Tibial artery (tissue), 4 donors: Measurements from ENCODE around the gene CD247.

Experiments used
- DNase-seq, 2 donors: peaks; one replicate each; pipeline ENCODE4 v3.0.0-alpha.2; 2019
- H3K27ac ChIP-seq, 2 donors: fragments of 200-600 bp; sonication (generic) in 1 of 2; 1 replicate in 1 of 2; 2 replicates in 1 of 2; pipeline ENCODE4 v1.5.1; 2018 to 2019; ENCODE audit warnings: mild to moderate bottlenecking in 1 of 2
- H3K27me3 ChIP-seq, 2 donors: fragments of 200-600 bp; sonication (generic) in 1 of 2; one replicate each; pipeline versions ENCODE4 v1.5.1 to v1.6.0; 2016 to 2019
- H3K36me3 ChIP-seq, 3 donors: fragments of 200-600 bp; sonication (generic) in 2 of 3; one replicate each; pipeline ENCODE4 v1.5.1; 2016 to 2019; ENCODE audit warnings: mild to moderate bottlenecking in 2 of 3
- H3K4me1 ChIP-seq, 4 donors: fragments of 200-600 bp; sonication (generic) in 2 of 4; 1 replicate in 3 of 4; 2 replicates in 1 of 4; pipeline ENCODE4 v1.5.1; 2016 to 2019
- H3K4me3 ChIP-seq, 2 donors: fragments of 200-600 bp; sonication (generic) in 1 of 2; 1 replicate in 1 of 2; 2 replicates in 1 of 2; pipeline ENCODE4 v1.5.1; 2018 to 2019; ENCODE audit warnings: mild to moderate bottlenecking in 2 of 2
- H3K9me3 ChIP-seq, 3 donors: fragments of 200-600 bp; sonication (generic) in 1 of 3; one replicate each; pipeline ENCODE4 v1.5.1; 2016 to 2019
- intact Hi-C: fragments of 100-400 bp; cut with DNase I; formaldehyde crosslinking; loops from one replicate; pipeline ENCODE4 v1.15.0; 2023; ENCODE audit warnings: low total_unique reads
- TF ChIP-seq, protein P1 (sequence below), 2 experiments: fragments of 200-600 bp in 1 of 2; fragments of 450-650 bp in 1 of 2; IDR thresholded peaks; one replicate each; pipeline ENCODE4 v1.5.1; 2017 to 2019; ENCODE audit warnings: antibody characterized with exemption in 2 of 2, mild to moderate bottlenecking in 1 of 2, moderate library complexity in 1 of 2

Gene CD247

DNA sequence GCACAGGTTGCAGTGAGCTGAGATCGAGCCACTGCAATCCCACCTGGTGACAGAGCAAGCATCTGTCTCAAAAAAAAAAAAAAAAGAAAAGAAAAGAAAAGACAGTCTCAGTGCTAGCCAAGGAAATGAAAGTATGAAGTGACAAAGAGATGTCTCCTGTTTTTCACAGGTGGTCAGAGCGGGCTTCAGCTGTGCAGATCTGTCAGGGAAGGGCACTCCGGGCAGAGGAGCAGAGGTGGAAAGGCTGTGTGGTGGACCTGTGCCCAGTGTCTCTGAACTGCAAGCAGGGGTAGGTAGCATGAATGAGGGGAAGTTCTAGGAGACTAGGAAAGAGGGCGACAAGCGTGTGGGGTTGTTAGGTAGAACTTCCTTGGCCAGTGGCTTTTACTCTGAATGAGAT lies 67.5 kb downstream of the CD247 start:
- H3K27me3 ChIP-seq: no peaks in the 10 kb centered on the region
- no peak overlapping the region for H3K4me3 ChIP-seq
- intact Hi-C loops: no loop called here
- peaks cover 0 to 8% (median 3%) of the 10 kb centered on the region in 4 donors for H3K4me1 ChIP-seq
- H3K36me3 ChIP-seq: no peaks in the 10 kb centered on the region
- no peaks in the 10 kb centered on the region for H3K9me3 ChIP-seq
- DNase-seq: no peak
- no peak overlapping the region for H3K27ac ChIP-seq
- TF ChIP-seq, protein P1, sequence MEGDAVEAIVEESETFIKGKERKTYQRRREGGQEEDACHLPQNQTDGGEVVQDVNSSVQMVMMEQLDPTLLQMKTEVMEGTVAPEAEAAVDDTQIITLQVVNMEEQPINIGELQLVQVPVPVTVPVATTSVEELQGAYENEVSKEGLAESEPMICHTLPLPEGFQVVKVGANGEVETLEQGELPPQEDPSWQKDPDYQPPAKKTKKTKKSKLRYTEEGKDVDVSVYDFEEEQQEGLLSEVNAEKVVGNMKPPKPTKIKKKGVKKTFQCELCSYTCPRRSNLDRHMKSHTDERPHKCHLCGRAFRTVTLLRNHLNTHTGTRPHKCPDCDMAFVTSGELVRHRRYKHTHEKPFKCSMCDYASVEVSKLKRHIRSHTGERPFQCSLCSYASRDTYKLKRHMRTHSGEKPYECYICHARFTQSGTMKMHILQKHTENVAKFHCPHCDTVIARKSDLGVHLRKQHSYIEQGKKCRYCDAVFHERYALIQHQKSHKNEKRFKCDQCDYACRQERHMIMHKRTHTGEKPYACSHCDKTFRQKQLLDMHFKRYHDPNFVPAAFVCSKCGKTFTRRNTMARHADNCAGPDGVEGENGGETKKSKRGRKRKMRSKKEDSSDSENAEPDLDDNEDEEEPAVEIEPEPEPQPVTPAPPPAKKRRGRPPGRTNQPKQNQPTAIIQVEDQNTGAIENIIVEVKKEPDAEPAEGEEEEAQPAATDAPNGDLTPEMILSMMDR (IDR thresholded peaks at IDR 0.05): no peak

DNA sequence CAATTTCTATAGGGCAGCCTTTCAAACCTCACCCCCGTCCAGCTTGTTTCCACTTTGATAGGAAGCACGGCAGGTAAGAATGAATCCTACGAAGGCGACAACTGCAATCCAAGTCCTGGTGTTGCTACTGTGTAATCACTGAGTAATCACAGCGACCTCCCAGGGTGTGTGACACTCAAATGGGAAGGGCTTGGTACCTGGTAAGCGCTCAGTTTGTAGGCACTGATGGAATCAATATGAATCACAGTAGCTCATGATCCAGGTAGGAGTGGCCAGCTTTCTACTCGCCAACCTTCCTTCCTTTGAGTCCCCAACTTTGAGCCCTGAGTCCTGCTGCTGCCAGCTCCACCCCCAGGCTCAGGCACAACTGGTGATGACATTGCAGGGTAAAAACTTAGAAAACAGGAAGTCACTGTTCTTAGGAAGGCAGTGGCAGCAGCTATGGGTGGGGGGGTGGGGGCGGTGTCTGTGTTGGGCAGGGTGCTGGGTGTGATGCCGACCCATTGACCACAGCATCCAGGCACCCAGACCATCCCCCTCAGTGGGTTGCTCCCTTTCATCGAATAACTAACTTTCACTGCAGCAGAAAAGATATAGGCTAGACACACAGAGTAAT lies 70.7 kb downstream of the CD247 start:
- no peaks in the 10 kb centered on the region for H3K9me3 ChIP-seq
- no peaks in the 10 kb centered on the region for H3K27me3 ChIP-seq
- no peaks in the 10 kb centered on the region for H3K36me3 ChIP-seq
- H3K4me3 ChIP-seq: no peak overlapping the region
- intact Hi-C loops: loop anchor here (10.0 kb wide), 1 partner anchor 87 kb away; no protein-coding TSS in a partner anchor
- peak in 1 of 2 donors; percentile 38 for DNase-seq
- TF ChIP-seq, protein P1 (IDR thresholded peaks at IDR 0.05): no peak
- H3K4me1 ChIP-seq: no peaks in the 10 kb centered on the region
- H3K27ac ChIP-seq: no peak overlapping the region

DNA sequence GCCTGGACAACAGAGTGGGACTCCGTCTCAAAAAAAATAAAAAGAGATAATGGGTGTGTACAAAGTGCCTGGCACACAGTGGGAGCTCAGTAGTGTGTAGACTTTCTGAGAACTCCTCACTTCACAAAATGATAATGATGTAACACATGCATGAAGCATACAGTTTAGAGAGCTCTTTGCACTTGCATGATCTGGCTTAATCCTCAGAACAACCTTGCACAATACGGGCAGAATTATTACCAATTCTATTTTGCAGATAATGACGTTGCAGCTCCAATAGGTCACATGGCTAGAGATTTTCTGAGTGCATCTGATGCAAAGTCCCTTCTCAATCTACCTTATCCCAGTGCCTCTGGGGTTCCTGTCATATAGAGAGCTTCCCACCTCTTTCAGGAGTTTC lies 71.4 kb downstream of the CD247 start:
- H3K9me3 ChIP-seq: no peaks in the 10 kb centered on the region
- intact Hi-C loops: loop anchor here (10.0 kb wide), 1 partner anchor 88 kb away; no protein-coding TSS in a partner anchor
- no peak overlapping the region for H3K4me3 ChIP-seq
- no peak overlapping the region for H3K27ac ChIP-seq
- no peaks in the 10 kb centered on the region for H3K4me1 ChIP-seq
- TF ChIP-seq, protein P1 (IDR thresholded peaks at IDR 0.05): no peak
- H3K36me3 ChIP-seq: no peaks in the 10 kb centered on the region
- no peak for DNase-seq
- no peaks in the 10 kb centered on the region for H3K27me3 ChIP-seq

DNA sequence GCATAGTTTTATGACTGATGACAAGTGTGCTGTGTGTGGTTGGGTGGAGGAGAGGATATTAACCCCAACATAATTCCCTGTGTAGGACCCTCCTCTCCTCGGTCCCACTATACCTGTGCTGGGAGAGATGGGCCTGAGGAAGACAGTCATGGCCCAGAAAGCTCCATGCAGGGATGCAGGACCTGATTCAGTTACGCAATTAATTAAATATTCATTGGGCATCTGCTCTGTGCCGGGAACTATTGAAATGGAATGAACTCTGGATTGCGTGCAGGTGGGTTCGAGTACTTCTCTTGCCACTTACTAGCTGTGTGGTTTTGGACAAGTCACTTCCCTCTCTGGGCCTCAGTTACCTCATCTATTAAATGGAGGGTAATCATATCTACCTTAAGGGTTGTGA lies 74.6 kb downstream of the CD247 start:
- Histone ChIP-seq H3K4me3 (no peak overlapping the region), H3K27ac (no peak overlapping the region), H3K4me1 (peaks cover 0 to 11% (median 9%) of the 10 kb centered on the region in 4 donors), H3K36me3 (no peaks in the 10 kb centered on the region), H3K9me3 (no peaks in the 10 kb centered on the region), H3K27me3 (peaks cover 0 to 7% of the 10 kb centered on the region in 2 donors)
- intact Hi-C loops: loop anchor here (2.0 to 10.0 kb wide), 3 partner anchors 91 to 379 kb away; no protein-coding TSS in a partner anchor
- DNase-seq: no peak
- TF ChIP-seq, protein P1 (IDR thresholded peaks at IDR 0.05): no peak

DNA sequence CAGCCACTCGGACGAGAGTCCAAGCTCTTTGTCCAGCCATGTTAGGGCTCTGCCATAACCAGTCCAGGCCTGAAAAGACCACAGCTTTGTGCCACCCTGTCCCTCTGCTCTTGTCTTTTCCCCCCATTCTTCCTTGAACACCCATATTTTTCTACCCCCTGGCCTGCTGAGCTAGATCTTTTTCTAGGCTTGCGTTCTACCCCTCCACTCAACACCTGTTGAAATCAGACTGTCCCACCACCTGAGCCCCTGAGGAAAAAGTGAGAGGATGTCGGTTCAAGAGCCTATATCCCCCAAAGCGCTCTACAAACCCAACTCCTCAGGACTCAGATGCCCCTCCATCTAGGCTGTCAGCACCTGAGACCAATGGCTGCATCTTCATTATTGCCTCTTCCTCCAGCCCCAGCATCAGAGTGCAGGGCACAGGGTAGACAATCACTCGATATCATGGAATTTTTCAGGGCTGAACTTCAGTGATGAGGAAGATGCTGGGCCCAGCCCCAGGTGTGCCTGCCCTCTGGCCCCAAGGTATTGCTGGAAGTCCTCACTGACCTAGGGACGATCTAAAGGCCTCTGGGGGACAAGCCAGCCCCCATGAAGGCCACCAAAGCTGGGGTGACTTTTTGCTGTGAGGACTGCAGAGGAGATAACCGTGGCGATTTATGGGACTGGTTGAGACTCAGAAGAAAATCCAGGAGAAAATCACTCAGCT lies 75.3 kb downstream of the CD247 start:
- H3K27ac ChIP-seq: no peak overlapping the region
- intact Hi-C loops: loop anchor here (2.0 to 10.0 kb wide), 3 partner anchors 92 to 378 kb away; no protein-coding TSS in a partner anchor
- H3K36me3 ChIP-seq: no peaks in the 10 kb centered on the region
- TF ChIP-seq, protein P1 (IDR thresholded peaks at IDR 0.05): no peak
- no peaks in the 10 kb centered on the region for H3K9me3 ChIP-seq
- H3K4me3 ChIP-seq: no peak overlapping the region
- H3K27me3 ChIP-seq: peaks cover 0 to 14% of the 10 kb centered on the region in 2 donors
- H3K4me1 ChIP-seq: peaks cover 0 to 11% (median 9%) of the 10 kb centered on the region in 4 donors
- no peak for DNase-seq
